ENCODE results near the gene OTOS.

The OTOS gene

GRCh38 chr2:240127911-240128607 lies 12.4 kb downstream of the OTOS start:
- Histone ChIP-seq H3K4me3 (no peak overlapping the region), H3K27ac (peak overlapping the region in 4 of 21 experiments; percentile 16 to 72 (median 40))

- H3K4me3 ChIP-seq: no peak overlapping the region
- H3K27ac ChIP-seq: no peak overlapping the region
Measured at GRCh38 chr2:240127191-240127750, 13.2 kb downstream of the OTOS start.

- no peak overlapping the region for H3K27ac ChIP-seq
Measured at GRCh38 chr2:240126731-240127130, 13.7 kb downstream of the OTOS start.

GRCh38 chr2:240125742-240126141 lies 14.7 kb downstream of the OTOS start:
- Histone ChIP-seq H3K4me3 (no peak overlapping the region), H3K27ac (no peak overlapping the region)

More at GRCh38 chr2:240126731-240127130, 13.7 kb downstream of the OTOS start:
- H3K4me3 ChIP-seq: no peak overlapping the region

GRCh38 chr2:240124651-240125030 lies 15.8 kb downstream of the OTOS start:
- Histone ChIP-seq H3K27ac (no peak overlapping the region), H3K4me3 (no peak overlapping the region)

GRCh38 chr2:240123821-240124650 lies 16.4 kb downstream of the OTOS start:
- no peak overlapping the region for H3K27ac ChIP-seq
- H3K4me3 ChIP-seq: no peak overlapping the region

GRCh38 chr2:240121675-240122074 lies 18.8 kb downstream of the OTOS start:
- Histone ChIP-seq H3K27ac (no peak overlapping the region), H3K4me3 (no peak overlapping the region)

- H3K27ac ChIP-seq: no peak overlapping the region
- H3K4me3 ChIP-seq: no peak overlapping the region
Measured at GRCh38 chr2:240121190-240121589, 19.3 kb downstream of the OTOS start.

- H3K4me3 ChIP-seq: no peak overlapping the region
- no peak overlapping the region for H3K27ac ChIP-seq
Measured at GRCh38 chr2:240114233-240114632, 26.2 kb downstream of the OTOS start.

- H3K4me3 ChIP-seq: no peak overlapping the region
Measured at GRCh38 chr2:240112914-240113690, 27.4 kb downstream of the OTOS start.

GRCh38 chr2:240111253-240111652 lies 29.2 kb downstream of the OTOS start:
- H3K4me3 ChIP-seq: no peak overlapping the region
- no peak overlapping the region for H3K27ac ChIP-seq

More at GRCh38 chr2:240112914-240113690, 27.4 kb downstream of the OTOS start:
- no peak overlapping the region for H3K27ac ChIP-seq

- Histone ChIP-seq H3K4me3 (no peak overlapping the region), H3K27ac (no peak overlapping the region)
Measured at GRCh38 chr2:240109386-240109785, 31.1 kb downstream of the OTOS start.

GRCh38 chr2:240107477-240107796 lies 33.0 kb downstream of the OTOS start:
- Histone ChIP-seq H3K27ac (no peak overlapping the region), H3K4me3 (no peak overlapping the region)

GRCh38 chr2:240106765-240107476 lies 33.5 kb downstream of the OTOS start:
- Histone ChIP-seq H3K4me3 (no peak overlapping the region), H3K27ac (no peak overlapping the region)

GRCh38 chr2:240105982-240106381 lies 34.5 kb downstream of the OTOS start:
- Histone ChIP-seq H3K27ac (no peak overlapping the region), H3K4me3 (no peak overlapping the region)

GRCh38 chr2:240103136-240103535 lies 37.3 kb downstream of the OTOS start:
- Histone ChIP-seq H3K4me3 (no peak overlapping the region), H3K27ac (no peak overlapping the region)

GRCh38 chr2:240098349-240098748 lies 42.1 kb downstream of the OTOS start:
- H3K4me3 ChIP-seq: no peak overlapping the region
- no peak overlapping the region for H3K27ac ChIP-seq

- H3K27ac ChIP-seq: no peak overlapping the region
- H3K4me3 ChIP-seq: peak overlapping the region in 1 of 7 experiments; percentile 14
Measured at GRCh38 chr2:240095556-240096523, 44.6 kb downstream of the OTOS start.

Data from skin epidermis (tissue), 12 donors.